ENCODE data around the gene CHCHD10.

DNA sequence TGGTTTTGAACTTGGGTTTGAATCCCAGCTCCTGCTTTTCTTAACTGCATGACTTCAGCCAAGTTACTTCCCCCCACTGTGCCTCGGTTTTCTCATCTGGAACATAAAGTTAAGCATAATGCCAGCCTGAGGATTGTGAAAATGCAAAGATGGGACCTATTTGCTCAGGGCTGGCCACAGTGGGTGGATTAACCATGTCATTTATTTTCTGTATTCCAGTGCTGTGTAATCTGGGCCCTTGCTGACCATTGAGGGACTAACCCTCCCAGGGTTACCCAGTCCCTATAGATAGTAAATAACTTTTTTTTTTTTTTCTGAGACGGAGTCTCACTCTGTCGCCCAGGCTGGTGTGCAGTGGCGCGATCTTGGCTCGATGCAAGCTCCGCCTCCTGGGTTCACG, 12.1 kb downstream of the CHCHD10 start:
- TF ChIP-seq, protein P1, sequence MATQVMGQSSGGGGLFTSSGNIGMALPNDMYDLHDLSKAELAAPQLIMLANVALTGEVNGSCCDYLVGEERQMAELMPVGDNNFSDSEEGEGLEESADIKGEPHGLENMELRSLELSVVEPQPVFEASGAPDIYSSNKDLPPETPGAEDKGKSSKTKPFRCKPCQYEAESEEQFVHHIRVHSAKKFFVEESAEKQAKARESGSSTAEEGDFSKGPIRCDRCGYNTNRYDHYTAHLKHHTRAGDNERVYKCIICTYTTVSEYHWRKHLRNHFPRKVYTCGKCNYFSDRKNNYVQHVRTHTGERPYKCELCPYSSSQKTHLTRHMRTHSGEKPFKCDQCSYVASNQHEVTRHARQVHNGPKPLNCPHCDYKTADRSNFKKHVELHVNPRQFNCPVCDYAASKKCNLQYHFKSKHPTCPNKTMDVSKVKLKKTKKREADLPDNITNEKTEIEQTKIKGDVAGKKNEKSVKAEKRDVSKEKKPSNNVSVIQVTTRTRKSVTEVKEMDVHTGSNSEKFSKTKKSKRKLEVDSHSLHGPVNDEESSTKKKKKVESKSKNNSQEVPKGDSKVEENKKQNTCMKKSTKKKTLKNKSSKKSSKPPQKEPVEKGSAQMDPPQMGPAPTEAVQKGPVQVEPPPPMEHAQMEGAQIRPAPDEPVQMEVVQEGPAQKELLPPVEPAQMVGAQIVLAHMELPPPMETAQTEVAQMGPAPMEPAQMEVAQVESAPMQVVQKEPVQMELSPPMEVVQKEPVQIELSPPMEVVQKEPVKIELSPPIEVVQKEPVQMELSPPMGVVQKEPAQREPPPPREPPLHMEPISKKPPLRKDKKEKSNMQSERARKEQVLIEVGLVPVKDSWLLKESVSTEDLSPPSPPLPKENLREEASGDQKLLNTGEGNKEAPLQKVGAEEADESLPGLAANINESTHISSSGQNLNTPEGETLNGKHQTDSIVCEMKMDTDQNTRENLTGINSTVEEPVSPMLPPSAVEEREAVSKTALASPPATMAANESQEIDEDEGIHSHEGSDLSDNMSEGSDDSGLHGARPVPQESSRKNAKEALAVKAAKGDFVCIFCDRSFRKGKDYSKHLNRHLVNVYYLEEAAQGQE (IDR thresholded peaks at IDR 0.05): no peak
- TF ChIP-seq YY1 (IDR thresholded peaks at IDR 0.05) (no peak), RAD21 (IDR thresholded peaks at IDR 0.05) (no peak), JUND (IDR thresholded peaks at IDR 0.05) (no peak), FOXA1 (IDR thresholded peaks at IDR 0.05) (no peak), TAF1 (conservative IDR thresholded peaks at IDR 0.05) (no peak), GABPA (IDR thresholded peaks at IDR 0.05 in 1 of 2, conservative IDR thresholded peaks at IDR 0.05 in 1 of 2) (no peak), RXRA (IDR thresholded peaks at IDR 0.05) (no peak)
- TF ChIP-seq, protein P2, sequence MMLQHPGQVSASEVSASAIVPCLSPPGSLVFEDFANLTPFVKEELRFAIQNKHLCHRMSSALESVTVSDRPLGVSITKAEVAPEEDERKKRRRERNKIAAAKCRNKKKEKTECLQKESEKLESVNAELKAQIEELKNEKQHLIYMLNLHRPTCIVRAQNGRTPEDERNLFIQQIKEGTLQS (IDR thresholded peaks at IDR 0.05): no peak
- TF ChIP-seq, protein P3, sequence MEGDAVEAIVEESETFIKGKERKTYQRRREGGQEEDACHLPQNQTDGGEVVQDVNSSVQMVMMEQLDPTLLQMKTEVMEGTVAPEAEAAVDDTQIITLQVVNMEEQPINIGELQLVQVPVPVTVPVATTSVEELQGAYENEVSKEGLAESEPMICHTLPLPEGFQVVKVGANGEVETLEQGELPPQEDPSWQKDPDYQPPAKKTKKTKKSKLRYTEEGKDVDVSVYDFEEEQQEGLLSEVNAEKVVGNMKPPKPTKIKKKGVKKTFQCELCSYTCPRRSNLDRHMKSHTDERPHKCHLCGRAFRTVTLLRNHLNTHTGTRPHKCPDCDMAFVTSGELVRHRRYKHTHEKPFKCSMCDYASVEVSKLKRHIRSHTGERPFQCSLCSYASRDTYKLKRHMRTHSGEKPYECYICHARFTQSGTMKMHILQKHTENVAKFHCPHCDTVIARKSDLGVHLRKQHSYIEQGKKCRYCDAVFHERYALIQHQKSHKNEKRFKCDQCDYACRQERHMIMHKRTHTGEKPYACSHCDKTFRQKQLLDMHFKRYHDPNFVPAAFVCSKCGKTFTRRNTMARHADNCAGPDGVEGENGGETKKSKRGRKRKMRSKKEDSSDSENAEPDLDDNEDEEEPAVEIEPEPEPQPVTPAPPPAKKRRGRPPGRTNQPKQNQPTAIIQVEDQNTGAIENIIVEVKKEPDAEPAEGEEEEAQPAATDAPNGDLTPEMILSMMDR (IDR thresholded peaks at IDR 0.05; ENCODE audit: low read depth, low read length, missing input control): no peak
- TF ChIP-seq, protein P4, sequence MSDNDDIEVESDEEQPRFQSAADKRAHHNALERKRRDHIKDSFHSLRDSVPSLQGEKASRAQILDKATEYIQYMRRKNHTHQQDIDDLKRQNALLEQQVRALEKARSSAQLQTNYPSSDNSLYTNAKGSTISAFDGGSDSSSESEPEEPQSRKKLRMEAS (IDR thresholded peaks at IDR 0.05): no peak
